IPS-NIHi7 (cell line): ENCODE data around the gene GALNT6.
A peak's percentile ranks its signal among the peaks of the same experiment; 100 is the strongest.

ENCODE experiments used
- DNase-seq: peaks from one replicate; pipeline ENCODE4 v3.0.0; 2012; ENCODE audit warnings: mixed read lengths; ENCODE audit errors: extremely low spot score

Gene GALNT6

GRCh38 chr12:51406290-51406689, 15.1 kb upstream of the GALNT6 start:
- DNase-seq: no peak

DNA sequence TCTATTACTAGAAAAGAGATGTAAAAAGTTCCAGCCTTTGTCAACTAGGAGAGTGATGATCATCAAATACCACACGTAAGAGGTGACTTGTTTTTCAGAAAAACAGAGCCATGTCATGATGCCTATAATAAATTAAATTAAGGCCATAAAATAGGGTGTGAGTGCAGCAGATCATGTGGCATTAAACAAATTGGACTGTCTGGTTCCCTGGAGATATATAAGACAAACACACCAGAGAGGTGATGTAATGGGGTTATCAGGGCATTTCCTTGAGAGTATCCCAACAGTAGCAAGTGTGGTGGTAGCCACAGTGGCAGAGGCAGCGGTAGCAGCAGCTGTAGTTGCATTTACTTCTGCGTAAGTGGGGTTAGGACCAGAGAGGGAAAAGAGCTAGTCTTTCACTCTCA, 14.6 kb upstream of the GALNT6 start:
- DNase-seq: no peak

- DNase-seq: no peak
Observed at GRCh38 chr12:51404627-51405026, 13.4 kb upstream of the GALNT6 start.

DNA sequence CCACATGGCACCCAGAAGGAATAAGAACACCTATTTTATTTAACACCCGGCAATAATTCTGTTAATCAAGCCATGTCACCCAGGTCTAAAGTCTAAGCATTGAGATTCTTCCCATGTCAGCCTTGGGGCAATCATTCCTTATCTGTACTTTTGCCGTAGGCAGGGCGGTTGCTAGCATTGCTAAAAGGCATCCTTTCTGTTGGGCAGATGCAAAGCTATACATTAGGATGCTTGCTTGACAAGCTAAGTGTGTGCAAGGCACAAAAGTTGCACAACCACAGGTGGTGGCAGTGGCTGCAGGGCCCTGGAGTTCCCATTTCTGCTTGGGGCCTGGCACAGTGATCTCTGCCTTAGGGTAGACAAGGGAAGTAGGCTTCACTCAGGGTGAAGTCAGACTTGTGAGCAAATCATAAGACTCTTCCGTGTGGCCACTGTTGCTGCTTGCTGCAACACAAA, 12.5 kb upstream of the GALNT6 start:
- DNase-seq: no peak

- DNase-seq: no peak
Observed at GRCh38 chr12:51403159-51403558, 12.0 kb upstream of the GALNT6 start.

GRCh38 chr12:51401900-51402299, 10.7 kb upstream of the GALNT6 start:
- no peak for DNase-seq

- DNase-seq: no peak
Observed at GRCh38 chr12:51401486-51401885, 10.3 kb upstream of the GALNT6 start.

- DNase-seq: no peak
Observed at GRCh38 chr12:51401020-51401419, 9.8 kb upstream of the GALNT6 start.

DNA sequence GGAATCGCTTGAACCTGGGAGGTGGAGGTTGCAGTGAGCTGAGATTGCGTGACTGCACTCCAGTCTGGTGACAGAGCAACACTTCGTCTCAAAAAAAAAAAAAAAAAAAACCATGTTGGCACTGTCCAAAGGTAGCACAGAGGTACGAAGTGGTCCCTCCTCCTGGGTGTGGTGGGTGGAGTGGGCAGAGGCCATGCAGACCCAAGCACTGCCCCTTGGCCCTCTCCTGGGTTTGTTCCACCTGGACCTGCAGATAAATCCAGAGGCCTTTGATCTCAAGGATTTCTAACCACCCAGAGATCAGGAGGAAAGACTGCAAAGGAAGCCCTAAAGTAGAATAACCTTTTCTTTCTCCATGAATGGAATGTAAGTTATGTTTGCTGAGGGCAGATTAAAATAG, 8.7 kb upstream of the GALNT6 start:
- no peak for DNase-seq

- DNase-seq: no peak
Observed at GRCh38 chr12:51397670-51398069, 6.5 kb upstream of the GALNT6 start.

GRCh38 chr12:51395283-51396230, 4.4 kb upstream of the GALNT6 start:
- DNase-seq: peak; percentile 10

DNA sequence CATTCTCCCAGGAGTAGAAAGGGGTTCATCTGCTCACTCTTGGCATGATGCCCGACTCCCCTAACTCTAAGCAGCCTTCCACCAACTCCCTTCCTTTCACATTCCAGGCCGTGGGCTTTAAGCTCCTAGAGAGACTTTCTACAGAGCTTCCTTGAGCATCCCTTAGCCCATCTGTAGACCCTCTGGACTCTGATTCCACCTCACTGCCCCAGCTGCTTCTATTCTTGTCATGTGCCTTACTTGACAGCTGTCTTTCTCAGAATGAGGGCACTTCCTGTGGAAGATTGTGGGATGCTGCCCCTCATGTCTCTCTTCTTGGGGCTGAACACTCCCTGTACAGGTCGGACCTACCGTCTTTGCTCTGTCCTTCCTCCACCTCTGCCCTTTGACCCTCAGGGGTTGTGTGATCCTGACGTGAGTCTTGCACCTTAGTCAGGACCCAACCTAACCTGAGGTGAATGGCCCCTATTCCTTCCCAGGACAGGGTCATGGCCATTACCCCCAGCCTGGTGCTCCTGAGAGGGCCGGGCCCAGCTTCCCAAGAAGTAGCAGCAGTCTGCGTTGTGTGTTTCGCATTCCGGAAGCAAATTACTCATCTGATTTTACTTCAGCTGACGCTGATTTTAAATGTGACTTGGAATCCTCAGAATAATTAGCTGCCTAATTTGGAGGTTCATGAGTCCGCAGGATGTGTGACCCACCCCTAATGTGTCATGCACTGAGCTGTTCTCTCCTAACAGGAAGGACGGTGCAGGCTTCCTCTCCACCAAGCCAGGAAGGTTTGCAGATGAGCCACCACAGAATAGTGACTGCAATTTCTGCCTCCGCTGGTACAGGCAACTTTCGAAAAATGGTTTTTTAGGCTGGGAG, 2.7 kb upstream of the GALNT6 start:
- no peak for DNase-seq

DNA sequence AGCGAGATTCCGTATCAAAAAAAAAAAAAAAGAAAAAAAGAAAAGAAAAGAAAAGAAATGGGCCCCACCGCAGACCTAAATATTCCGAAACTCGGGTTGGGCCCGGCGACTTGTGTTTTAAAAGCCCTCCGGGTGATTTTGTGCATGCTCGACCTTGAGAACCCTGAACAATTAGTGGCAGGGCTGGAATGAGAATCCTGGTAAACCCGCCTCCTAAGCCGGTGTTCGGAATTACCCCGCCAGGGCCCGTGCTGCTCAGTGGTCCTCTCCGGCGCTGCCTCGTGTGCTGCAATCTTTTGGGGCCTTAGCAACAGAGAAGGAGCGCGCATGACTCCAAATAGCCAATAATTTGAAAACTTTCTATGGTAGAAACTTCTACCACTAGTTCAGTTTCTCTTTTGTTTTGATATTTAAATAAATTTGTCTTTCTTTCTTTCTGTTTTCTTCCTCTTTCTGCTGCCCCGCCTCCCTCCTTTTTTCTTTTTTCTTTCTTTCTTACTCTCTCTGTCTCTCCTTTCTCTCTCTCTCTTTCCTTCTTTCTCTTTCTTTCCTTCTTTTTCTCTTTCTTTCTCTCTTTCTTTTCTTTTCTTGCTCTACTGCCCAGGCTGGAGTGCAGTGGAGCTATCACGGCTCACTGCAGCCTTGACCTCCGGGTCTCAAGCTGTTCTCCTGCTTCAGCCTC, 1.5 kb upstream of the GALNT6 start:
- DNase-seq: peak; percentile 71

DNA sequence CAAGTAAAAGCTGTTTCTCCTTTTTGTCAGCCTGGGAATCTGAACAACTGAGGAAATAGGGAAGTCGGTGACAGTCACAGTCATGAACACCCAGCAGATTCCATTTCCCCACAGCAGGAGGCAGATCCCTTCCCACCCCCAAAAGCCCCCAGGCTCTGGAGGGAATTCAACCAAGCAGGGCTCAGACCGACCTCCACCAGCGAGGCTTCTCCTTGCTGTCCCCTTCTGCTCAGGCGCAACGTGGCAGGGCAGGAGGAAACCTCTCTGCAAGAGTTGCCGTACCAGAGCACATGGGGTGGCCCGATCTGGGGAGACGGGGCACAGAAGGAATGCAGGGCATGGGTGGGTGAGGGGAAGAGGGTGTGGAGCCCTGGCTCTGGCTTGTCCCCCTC, 319 bp downstream of the GALNT6 start:
- DNase-seq: peak; percentile 38

GRCh38 chr12:51390457-51390856, 749 bp downstream of the GALNT6 start:
- peak; percentile 8 for DNase-seq

DNA sequence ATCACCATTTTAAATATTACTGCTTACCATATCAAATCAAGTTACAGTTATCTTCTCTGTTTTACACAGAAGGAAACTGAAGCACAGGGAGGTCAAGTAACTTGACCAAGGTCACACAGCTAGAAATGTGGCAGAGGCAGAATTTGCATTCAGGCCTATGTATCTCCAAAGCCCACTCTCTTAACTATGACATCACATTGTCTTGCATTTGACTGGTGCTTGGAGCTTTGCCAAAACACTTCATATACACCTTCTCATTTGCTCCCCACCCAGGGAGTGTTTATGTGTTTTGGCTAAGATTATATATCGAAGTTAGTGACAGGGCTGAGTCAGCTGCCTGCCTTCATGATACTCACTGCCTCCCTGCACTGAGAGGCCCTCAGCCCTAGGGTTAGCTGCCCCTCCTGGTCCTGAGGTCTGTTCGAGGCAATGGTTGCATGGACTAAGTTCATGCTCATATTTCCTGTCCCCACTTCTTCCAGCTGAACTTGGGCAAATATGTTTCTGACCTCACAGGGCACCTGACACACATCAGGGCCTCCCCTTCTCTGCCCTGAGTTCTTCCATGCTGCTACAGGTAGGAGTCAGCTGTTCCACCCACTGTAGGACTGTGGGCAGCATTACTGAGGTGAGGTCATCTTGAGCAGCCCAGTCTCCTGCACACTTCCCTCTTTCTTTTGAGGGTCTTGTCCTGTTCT, 1.8 kb downstream of the GALNT6 start:
- peak; percentile 3 for DNase-seq

DNA sequence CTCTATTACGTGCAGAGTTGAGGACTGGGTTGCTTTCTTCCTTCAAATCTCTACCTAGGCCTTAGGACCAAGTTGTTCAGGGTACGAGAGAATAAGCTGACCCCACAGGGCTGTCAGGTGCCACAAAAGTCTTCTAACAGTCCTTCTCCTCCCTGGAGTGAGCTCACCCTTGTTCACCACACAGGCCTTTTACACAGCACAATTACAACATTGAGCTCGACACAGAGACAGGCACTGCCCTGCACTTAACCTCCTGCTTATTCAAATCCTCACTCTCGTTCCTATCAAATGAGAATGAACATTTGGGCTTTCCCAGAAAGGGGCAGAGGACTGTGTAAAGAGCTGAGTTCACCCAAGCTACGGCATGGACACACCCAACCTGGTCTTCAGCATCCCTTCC, 2.4 kb downstream of the GALNT6 start:
- DNase-seq: no peak

DNA sequence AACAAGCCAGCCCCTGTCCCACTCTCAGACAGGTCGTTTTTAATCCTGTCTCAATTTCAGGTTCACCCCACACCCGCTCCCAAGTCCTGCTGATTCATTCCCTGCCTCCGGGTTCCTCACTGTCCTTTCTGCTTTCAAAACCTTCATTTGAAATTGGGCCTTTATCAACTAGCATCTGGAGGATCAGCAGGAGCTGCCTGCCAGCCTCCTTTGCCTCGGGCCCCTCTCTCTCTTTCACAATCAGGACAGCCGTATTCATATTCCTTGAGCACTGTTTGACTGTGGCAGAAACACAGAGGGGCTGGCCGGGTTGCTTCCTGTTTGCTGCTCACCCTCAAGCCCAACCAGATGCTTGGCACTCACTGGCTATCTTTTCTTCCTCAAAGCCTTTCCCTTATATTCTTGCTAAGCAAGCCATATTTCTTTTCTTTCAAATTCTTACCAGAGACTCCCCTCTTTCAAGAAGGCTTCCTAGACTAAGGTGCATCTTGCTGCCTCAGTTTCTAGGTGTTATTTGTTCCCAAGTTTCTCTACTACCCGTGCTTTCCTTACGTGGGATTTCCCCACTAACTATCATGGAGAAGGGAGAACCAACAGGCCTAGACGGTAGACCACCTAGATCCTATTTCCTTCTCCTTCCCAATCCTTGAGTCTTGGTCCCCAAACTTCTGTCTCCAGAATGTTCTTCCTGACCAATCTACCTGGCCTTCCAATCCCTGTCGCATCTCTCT, 3.0 kb downstream of the GALNT6 start:
- DNase-seq: peak; percentile 50

GRCh38 chr12:51386351-51386750, 4.9 kb downstream of the GALNT6 start:
- no peak for DNase-seq

DNA sequence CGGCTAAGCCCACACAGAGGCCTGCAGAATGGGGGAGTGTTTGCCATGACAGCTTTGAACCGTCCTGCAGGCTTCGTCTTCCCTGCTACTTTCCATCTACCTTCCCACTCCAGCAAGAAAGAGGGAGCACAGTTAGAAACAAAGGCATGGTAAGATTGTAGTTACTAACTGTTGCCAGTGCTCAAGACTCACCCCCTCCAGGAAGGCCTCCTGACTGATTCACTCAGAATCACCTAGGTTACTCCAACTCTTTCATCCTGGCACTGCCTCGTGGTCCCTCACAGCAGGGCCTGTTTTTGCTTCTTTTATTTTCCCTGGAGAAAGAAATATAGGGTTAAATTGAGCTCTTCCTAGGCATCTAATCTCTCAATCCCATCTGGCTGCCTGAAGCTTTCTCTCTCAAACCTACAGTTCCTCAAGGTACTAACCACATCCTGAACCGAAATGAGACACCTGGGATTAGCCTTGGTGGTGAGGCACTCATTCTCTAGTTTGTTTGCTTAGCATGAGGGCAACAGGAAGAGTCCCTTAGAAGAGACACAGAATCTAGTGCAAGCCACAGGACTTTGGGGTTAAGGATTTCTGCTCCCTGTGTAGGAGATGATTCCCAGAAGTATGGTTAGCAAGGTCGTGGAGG, 7.8 kb downstream of the GALNT6 start:
- no peak for DNase-seq
